UCSD-AML1 (cell line): ENCODE data around the gene MRM2.

Experiments
- DNase-seq: peaks from one replicate; lab custom pipeline; 2025; ENCODE audit not compliant: unreplicated experiment; lab: John Stamatoyannopoulos, UW

MRM2 gene

GRCh38 chr7:2192831-2193534 lies 49.0 kb downstream of the MRM2 start:
- DNase-seq = no peak

GRCh38 chr7:2191016-2191415 lies 51.0 kb downstream of the MRM2 start:
- DNase-seq = no peak

- DNase-seq = no peak
Measured at GRCh38 chr7:2190531-2190930, 51.5 kb downstream of the MRM2 start.

GRCh38 chr7:2186166-2186565 lies 55.8 kb downstream of the MRM2 start:
- DNase-seq = no peak

GRCh38 chr7:2185715-2186114 lies 56.3 kb downstream of the MRM2 start:
- DNase-seq = no peak
